Glutamatergic neuron (in vitro differentiated cells): ENCODE measurements around the gene USP7. TPM values are rescaled to one million over a fixed set of nuclear protein-coding genes. Genes with fewer than 3 reads are reported as not detected.
A peak's percentile ranks its signal among the peaks of the same experiment; 100 is the strongest.

ENCODE experiments used
- DNase-seq: peaks from one replicate; pipeline ENCODE4 v3.0.0; 2022
- H3K27ac Mint-ChIP-seq: one replicate; pipeline ENCODE4 v1.8.0; 2020; ENCODE audit warnings: mild to moderate bottlenecking, mixed read lengths, inconsistent platforms; ENCODE audit not compliant: unreplicated experiment
- H3K27me3 Mint-ChIP-seq: one replicate; pipeline ENCODE4 v1.8.0; 2020; ENCODE audit warnings: mild to moderate bottlenecking, moderate library complexity, mixed read lengths, inconsistent platforms; ENCODE audit not compliant: unreplicated experiment
- H3K36me3 Mint-ChIP-seq: one replicate; pipeline ENCODE4 v1.8.0; 2020; ENCODE audit warnings: mild to moderate bottlenecking, mixed read lengths, inconsistent platforms; ENCODE audit not compliant: unreplicated experiment
- H3K4me1 Mint-ChIP-seq: one replicate; pipeline ENCODE4 v1.8.0; 2020; ENCODE audit warnings: mild to moderate bottlenecking, low read depth, mixed read lengths, inconsistent platforms; ENCODE audit not compliant: unreplicated experiment
- H3K4me3 Mint-ChIP-seq: one replicate; pipeline ENCODE4 v1.8.0; 2020; ENCODE audit warnings: mild to moderate bottlenecking, mixed read lengths, inconsistent platforms; ENCODE audit not compliant: unreplicated experiment
- H3K9me3 Mint-ChIP-seq: one replicate; pipeline ENCODE4 v1.8.0; 2020; ENCODE audit warnings: mild to moderate bottlenecking, moderate library complexity, mixed read lengths, inconsistent platforms; ENCODE audit not compliant: unreplicated experiment
- CTCF ChIP-seq: fragments of 200-600 bp; sonication (generic); IDR thresholded peaks from one replicate; pipeline ENCODE4 v1.5.0; 2021; ENCODE audit not compliant: partially characterized antibody, unreplicated experiment
- total RNA-seq: library from RNA; stranded (reverse); fragmentation: NEBNext Ultra II Directional; extraction: Animal tissue kit (Norgen Biotek cat#: 25700); gene quantifications from one replicate; pipeline ENCODE4 v1.2.1, GENCODE V29; 2021; ENCODE audit not compliant: unreplicated experiment

USP7 gene
- total RNA-seq, 1 donor from 2014 or later: 167 TPM

DNA sequence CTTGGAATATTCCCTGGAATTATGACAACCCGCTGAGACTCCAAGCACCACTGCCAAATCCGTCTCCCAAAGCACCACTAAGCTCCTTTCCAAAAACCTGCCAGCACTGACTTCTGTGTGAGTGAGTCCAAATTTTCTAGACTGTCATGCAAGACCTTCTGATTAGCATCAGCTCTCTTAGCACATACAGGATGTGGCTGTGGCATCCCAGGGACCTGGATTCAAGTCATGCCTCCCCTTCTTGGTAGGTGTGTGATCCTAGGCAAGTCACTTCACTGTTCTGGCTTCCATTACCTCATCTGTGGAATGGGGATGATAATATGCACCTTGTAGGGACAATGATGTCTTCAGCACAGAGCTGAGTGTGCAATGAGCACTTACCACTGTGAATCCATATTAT lies 38.3 kb upstream of the USP7 start:
- no peak overlapping the region for H3K4me3 Mint-ChIP-seq
- H3K27ac Mint-ChIP-seq: no peak overlapping the region
- H3K4me1 Mint-ChIP-seq: no peaks in the 10 kb centered on the region
- no peaks in the 10 kb centered on the region for H3K27me3 Mint-ChIP-seq
- no peak for DNase-seq
- H3K36me3 Mint-ChIP-seq: no peaks in the 10 kb centered on the region
- no peak for TF ChIP-seq CTCF
- no peaks in the 10 kb centered on the region for H3K9me3 Mint-ChIP-seq

DNA sequence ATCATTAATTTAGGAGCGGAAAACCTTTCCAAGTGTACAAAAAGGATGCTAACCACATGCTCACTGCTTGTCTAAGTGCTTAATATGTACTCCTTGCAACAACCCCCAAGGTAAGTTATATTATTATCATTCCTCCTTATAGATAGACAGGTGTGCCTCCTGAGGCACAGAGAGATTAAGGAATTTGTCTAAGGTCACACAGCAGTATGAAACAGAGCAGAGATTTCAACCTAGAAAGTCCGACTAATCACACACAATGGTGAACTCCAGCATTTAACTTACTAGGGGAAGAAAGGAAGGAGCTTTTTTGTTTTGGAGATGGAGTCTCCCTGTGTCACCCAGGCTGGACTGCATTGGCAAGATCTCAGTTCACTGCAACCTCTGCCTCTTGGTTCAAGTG lies 37.0 kb upstream of the USP7 start:
- no peaks in the 10 kb centered on the region for H3K4me1 Mint-ChIP-seq
- H3K36me3 Mint-ChIP-seq: no peaks in the 10 kb centered on the region
- H3K27ac Mint-ChIP-seq: no peak overlapping the region
- H3K9me3 Mint-ChIP-seq: no peaks in the 10 kb centered on the region
- no peaks in the 10 kb centered on the region for H3K27me3 Mint-ChIP-seq
- TF ChIP-seq CTCF: no peak
- no peak overlapping the region for H3K4me3 Mint-ChIP-seq
- no peak for DNase-seq

- TF ChIP-seq CTCF: no peak
- Mint-ChIP-seq H3K36me3 (no peaks in the 10 kb centered on the region), H3K27me3 (no peaks in the 10 kb centered on the region), H3K27ac (no peak overlapping the region), H3K4me3 (no peak overlapping the region), H3K4me1 (no peaks in the 10 kb centered on the region), H3K9me3 (no peaks in the 10 kb centered on the region)
- DNase-seq: no peak
Measured at GRCh38 chr16:8999800-9000199, 36.1 kb upstream of the USP7 start.

- Mint-ChIP-seq H3K9me3 (no peaks in the 10 kb centered on the region), H3K4me3 (no peak overlapping the region), H3K4me1 (no peaks in the 10 kb centered on the region), H3K27ac (no peak overlapping the region), H3K27me3 (no peaks in the 10 kb centered on the region), H3K36me3 (no peaks in the 10 kb centered on the region)
- no peak for TF ChIP-seq CTCF
- no peak for DNase-seq
Measured at GRCh38 chr16:8998108-8998507, 34.4 kb upstream of the USP7 start.

DNA sequence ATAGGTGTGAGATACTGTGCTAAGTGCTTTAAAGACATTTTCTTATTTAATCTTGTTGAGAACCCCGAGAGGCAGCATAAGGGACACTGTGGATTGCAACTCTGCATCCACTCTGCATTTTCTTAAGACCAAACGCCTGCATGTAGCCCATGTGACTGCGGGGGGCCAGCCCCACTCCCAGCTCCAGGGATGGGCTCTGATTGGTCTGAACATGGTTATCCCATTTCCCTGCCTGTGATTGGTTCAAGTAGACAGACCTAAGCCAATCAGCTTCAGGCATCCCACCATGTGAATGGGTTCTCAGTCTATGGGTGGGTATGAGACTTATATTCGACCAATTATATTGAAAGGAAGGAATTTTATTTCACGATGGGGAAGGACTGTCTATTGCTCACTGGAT lies 33.2 kb upstream of the USP7 start:
- no peak for TF ChIP-seq CTCF
- peak; percentile 22 for DNase-seq
- Mint-ChIP-seq H3K9me3 (no peaks in the 10 kb centered on the region), H3K36me3 (no peaks in the 10 kb centered on the region), H3K27ac (no peak overlapping the region), H3K27me3 (peaks cover 3% of the 10 kb centered on the region), H3K4me1 (no peaks in the 10 kb centered on the region), H3K4me3 (no peak overlapping the region)
